GM19395 (cell line): ENCODE measurements around the gene ANGPTL7.
"Not testable (repeated sequence)": the region's sequence is repeated elsewhere in the genome, so short reads cannot be mapped to it uniquely, and the experiment has no call there.

Experiments used
- ATAC-seq: cut with Tn5 transposase; IDR thresholded peaks from one replicate; pipeline ENCODE4 v1.9.1; 2021; ENCODE audit warnings: mild to moderate bottlenecking, moderate library complexity; ENCODE audit not compliant: unreplicated experiment

Gene ANGPTL7, protein sequence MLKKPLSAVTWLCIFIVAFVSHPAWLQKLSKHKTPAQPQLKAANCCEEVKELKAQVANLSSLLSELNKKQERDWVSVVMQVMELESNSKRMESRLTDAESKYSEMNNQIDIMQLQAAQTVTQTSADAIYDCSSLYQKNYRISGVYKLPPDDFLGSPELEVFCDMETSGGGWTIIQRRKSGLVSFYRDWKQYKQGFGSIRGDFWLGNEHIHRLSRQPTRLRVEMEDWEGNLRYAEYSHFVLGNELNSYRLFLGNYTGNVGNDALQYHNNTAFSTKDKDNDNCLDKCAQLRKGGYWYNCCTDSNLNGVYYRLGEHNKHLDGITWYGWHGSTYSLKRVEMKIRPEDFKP

DNA sequence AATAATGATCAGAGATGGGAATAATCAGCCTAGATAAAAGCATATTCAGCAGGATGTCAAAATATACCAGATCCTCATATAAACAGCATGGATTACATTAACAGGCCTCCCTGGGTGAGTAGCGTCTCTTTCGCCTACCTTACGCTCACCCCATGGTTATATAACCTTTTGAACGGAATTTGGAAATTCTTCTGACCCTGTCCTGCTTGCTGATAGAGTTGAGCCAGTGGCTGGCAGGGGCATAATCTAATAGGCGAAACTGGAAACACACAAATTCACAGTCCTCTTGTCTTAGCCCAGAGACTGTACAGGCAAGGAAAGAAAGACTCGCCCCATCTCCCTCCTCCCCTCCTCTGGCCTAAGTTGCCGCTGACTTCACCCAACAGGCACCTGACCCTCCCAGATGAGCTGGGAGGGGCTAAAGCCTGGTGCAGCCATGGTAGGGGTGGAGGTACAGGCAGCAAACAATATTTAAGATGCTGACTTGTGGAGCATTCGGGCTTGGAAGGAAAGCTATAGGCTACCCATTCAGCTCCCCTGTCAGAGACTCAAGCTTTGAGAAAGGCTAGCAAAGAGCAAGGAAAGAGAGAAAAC, at the start of gene ANGPTL7:
TSS of gene ANGPTL7 (plus strand) at position 498 of the 594 bp plus-strand sequence. CDS start 225 bp downstream, outside the sequence.
- no peak for ATAC-seq

DNA sequence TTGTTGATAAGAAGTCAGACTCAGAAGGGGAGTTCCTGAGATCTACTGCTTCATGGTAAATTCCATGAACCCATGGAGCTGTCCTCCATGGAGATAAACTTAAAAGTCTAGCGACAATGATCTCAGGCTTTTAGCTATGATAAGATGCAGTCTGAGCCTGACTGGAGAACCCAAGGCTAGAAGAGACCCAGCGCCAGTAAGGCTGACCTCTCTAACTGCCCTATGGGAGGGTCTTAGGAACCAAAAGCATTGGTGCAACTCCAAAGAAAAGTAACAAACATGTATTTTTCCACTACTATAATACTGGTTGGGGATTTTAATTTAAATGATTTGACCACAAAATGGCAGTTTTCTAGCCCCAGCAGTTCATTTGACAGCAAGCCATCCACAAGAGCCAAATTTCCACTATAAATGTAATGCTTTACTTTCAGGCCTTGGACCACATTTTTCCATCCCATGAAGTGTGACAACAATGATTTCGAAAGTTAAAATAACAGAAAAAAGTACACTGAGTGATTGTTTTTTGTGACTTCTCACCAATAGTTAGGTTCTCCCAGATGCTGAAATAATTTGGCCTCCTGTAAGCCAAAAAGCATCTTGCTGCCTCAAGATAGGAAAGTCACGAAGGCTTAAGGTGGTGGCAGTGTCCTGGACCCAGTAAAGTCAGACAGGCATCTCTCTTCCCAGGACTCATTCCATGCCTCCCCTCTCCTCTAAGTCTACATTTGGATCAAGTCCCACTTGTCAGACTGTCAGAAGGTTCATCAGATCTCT, 46.4 kb upstream of the ANGPTL7 start:
- no peak for ATAC-seq

DNA sequence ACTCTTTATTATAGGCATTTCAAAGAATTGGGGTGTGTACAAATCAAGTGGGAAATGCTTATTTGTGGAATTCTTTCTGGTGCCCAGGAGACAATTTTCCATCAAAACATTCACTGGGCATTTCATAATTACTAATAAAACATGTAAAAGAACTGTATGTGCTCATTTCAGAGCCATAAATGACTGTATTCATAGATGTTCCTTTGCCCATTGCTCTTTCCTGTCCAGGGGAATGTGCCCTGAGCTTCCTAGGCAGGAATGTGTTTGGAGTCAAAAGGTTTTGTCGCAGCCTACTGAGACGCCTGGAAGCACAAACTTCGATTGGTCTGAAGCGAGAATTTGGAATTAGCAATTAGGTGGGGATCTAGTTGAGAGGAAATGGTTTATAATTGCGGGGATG, 45.8 kb upstream of the ANGPTL7 start:
- no peak for ATAC-seq

DNA sequence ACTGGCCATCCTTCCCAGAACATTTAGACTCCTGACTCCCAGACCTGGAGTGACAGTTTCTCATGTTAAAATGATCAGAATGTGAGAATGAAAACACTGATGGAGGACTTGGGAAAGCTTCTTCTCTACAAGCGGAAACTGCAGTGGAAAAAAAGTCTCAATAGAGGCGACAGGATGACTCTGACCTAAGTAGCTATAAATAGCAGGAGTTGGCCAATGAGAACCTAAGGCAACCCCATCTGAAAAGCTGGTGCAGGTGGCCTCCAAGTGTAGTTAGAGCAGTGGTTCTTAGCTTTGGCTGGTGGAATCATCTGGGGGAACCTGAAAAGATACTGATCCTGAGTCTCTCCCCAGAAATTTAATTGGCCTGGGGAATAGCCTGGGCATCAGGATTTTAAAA, 45.2 kb upstream of the ANGPTL7 start:
- ATAC-seq = no peak

DNA sequence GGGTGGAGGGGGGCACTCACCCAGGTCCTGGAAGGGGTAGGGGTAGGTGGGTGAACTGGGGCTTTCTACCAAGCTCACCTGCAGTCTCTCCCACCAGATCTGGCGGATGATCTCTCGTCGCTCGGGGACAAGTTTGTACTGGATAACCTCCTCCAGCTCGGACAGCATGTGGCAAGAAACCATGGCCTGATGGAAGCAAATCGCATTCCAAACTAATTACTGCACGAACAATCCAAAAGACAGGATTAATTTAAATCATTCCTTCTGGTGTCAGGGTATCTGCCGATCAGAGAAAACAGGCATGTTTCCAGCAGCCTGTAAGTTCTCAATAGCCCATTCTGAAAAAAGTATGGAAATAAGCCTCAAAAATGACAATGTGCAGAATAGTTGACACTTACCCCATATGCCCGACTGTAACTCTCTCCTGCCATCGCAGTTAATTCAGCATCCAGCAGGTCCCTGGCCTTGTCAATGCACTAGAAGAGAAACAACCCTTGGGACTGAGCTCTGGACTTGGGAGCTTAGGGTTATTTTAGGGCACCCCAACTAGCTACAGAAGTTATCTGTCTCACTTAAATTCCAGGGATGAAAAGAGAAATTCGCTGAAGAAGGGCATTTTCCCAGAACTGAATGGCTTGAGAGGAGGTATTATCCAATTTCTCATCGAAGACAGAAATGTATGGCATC, 44.4 kb upstream of the ANGPTL7 start:
- ATAC-seq = no peak

DNA sequence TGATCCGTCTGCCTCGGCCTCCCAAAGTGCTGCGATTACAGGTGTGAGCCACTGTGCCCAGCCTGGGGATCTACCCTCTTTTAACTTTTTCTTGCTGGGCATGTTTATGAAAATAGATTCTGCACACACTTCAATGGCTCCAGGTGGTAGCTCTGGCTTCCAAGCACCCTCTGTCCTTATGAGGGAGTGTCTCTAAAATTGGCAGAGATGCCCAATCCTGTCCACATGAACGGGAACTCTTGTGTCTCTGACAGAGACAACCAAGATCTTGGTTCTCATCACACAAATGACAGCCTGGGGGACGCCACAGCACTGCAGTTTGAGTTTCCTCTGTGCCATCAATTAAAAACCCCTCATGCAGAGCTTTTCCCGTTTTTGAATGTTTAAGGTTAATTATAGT, 43.4 kb upstream of the ANGPTL7 start:
- no peak for ATAC-seq

DNA sequence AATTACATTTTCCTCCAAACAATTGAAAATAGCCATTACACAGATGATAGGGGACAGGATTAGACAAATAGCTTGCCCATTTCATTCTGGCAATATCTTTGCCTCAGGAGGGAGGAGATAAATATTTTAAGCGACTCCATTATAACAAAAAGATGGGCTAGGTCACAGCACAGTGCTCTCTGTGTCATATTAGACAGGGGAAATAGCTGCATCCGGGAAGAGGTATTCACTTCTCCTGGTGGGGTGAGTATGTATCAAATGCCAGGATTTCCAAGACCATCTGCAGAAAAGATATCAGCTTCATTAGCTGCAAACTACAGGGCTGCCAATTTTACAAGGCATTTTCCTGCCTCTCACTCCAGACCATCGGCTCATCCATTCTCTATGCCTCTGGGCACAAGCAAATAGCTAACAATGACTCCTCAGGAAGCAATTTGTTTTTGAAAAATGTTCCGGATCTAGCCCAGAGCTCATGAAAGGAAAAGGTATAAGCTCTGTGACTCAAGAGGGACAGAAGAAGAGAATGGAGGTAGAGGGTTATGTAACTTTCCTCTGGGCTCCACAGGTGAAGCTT, 41.9 kb upstream of the ANGPTL7 start:
- no peak for ATAC-seq

DNA sequence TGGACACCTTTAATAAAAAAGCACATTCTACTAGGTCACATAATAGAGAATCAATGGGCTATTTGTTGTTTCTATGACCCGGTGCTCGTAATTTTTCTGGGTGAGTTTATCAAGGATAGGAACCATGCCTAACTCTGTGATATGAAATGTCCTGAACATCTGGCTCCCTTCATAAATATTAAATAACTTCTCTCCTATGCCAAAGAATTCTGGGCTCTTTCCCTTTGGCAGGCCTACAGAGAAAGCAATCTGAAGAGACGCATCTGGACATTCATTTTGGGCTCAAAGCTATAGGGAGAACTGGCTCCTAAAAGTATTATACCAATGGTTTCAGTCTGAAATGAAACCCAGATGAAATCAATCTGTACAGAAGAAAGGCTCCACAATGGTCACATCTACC, 38.8 kb upstream of the ANGPTL7 start:
- ATAC-seq = no peak

DNA sequence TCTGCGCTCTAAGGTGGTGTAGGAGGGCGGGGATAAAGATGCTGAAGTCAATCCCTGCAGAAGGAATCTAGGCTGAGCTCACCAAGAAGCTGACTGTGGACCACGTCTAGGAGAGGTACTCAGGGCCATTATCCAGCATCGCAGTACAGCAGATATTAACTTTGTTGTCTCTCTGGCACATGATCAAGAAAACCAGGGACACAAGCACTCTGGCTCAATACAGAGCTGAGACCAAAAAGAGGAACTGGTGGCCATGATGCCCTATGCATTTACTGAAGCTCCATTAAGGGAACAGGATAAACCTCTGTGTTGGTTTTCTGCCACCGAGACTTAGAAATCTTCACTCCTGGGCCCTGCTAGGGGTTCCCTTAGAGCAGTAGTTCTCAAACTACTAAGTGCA, 38.0 kb upstream of the ANGPTL7 start:
- ATAC-seq = no peak

DNA sequence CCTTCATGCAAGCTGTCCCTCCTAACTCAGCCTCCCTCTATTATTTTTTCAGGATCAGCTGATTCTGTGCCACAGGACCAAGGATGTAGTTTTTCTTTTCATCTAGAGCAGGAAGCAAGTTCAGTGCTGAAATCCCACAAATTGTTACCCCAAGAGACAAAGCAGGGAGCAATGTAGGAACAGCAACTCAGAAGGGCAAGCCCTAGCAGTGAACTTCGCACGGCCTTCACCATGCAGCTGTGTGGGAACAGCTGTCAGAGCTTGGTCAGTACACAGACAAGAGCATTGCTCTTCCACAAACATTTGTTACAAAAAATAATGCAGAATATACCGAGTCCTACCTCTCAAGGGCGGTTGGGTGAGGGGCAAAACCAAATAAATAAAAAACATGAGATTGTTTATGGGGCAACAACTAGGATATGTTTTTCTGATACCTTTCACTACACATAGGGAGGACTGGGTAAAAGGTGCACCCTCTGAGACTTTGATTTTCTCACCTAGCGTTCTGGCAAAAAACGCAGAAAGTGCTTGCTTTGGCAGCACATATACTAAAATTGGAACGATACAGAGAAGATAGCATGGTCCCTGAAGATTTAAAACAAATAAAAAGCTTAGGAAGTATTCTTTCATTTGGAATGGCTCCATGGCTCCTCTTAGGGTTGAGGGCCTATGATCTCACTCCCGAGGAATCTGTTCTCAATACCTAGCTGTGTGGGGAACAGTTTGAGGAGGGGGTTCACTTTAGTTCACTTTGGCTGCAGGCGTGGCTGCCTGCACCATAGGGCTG, 37.1 kb upstream of the ANGPTL7 start:
- ATAC-seq = no peak

DNA sequence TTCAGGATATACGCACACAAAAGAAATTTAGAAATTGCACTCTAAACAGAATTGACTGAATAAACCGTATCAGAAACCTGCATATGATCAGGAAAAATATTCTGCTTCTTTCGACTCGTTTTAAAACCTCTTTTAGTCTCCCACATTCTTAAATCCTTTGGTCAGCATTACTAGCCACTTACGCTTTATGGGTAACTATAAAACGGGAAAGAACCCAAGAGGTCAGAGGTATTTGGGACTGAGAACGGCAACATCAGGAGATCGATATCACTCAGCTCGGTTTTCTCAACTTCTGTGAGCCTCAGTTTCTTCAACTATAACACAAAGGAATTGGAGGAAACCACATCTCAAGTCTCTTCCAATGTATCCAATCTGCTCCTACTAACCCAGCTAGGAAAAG, 36.4 kb upstream of the ANGPTL7 start:
- ATAC-seq = no peak

DNA sequence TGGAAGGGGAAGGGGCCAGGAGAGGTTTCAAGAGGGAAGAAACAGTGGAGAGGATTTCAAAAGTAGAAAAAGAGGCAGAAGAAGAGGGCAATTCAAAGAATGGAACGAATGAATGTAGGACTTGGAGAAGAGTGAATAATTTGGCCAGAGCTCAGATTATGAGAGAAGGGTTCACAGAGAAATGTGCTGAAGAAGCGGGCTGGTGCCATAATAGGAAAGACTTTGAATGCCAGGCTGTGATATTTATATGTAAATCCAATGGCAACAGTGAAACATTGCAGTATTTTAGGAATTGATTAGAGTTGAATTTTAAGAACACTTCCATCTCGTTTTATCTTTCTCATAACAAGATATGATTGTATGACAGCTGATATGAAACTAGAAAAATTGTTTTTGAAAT, 36.0 kb upstream of the ANGPTL7 start:
- no peak for ATAC-seq

DNA sequence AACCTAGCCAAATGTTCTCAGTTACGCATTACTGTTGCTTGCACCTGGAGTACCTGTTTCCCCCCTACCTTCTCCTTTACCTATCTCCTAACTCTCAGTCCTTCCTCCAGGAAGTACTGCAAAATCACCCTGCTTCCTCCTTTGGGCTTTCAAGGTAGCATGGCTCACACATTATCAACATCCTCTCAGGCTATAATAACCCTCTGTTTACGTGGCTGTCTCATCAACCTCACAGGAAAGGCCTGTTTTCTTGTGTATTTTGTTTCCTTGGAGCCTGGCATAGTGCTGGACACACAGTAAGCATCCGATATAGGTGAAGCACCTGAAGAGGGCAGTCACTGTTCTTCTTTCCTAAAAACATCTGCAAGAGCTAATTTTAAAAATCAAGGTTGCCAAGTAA, 32.7 kb upstream of the ANGPTL7 start:
- no peak for ATAC-seq

DNA sequence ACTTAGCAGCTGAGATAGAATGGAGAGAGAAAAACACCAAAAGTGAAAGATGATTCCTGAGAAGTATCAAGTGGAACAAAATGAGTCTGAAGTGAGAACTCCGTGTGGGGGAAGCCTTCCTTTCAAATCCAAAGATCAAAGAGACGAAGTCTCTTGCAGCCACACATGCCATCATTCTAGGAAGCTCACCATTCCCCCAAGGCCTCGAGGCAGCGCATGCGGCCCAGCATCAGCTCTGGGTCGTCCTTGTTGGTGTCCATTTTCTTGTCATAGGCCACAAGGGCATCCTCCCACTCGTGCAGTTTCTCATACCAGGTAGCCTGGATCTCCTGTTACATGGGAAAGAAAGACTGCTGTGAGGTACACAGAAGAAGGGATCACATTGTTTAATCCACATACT, 32.2 kb upstream of the ANGPTL7 start:
- no peak for ATAC-seq

DNA sequence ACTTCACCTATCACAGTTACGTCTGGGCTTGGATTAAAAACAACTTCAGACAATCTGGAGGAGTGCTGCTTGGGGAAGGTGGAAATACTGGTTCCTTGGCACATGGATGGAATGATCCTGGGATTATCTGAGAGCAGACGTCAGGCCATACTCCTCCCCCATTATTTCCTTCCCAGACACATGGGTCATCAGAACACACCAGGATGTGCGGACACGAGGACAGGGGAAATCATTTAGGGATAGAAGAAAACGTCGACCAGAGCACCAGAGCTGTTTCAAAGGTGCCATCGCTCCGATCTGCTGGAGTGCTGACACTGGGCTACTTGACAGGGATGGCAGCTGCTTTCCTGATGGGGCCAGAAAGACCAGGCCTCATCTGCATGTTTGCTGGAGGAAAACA, 31.8 kb upstream of the ANGPTL7 start:
- ATAC-seq = no peak

DNA sequence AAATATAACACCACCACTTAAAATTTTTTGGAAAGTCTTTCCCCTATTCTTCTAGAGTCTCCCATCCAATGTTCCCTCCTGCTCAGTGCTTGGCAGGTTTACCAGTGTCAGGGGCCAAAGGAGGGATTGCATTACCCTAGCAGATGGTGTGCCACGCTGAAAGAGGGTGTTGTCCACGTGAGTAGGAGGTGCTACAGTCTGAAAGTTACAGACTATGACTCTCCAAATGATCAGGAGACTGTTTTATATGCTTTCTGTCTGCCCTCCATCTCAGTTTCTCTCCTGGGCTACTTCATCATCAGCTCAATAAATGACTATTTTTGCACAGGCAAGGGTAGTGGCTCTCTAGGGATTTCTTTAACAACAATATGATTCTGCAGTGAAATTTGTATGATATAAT, 31.3 kb upstream of the ANGPTL7 start:
- no peak for ATAC-seq

DNA sequence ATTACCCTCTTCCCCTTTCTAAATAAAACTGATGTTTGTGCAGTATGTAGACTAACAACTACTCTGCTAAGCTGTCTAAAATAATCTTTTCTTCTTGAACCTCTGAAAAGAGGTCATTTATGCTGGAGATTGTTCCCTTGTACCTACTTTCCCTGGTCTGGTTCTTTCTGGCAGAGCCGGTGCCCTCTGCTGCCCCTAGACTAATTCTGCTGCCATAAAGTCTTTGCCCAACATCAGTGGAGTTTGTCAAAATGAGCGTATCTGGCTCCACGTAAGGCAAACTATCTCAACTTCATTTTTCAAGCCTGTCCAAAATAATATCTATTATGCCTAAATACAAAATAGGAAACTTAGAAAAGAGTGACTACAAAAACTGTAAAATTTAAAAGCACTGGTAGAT, 30.9 kb upstream of the ANGPTL7 start:
- ATAC-seq = no peak

DNA sequence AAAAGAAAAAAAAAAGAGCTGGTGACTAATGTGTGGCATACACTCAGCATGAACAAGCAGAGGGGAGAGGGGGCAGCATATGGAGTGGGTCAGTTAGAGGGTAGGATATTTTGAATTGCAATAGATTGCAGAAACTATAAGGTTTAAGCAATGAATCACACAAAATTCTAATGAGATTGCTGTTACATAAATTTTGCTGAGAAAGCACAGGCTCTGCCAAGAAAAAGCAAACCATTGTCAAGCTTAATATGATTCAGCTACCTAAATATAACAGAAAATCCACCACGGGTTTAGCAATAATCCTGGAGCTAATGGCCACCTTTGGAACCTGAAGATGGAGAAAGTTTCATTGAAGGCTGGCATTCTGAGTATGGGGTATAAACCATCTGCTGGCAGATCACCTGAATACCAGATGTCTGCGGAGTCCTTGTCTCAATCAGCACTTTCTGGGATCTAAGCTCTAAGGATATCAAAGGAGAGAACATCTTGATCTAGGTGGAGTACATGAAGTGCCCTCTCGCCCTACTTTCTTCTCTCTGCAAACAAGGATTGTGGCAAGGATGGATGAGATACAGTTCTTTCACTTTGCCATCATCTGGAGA, 30.3 kb upstream of the ANGPTL7 start:
- no peak for ATAC-seq

DNA sequence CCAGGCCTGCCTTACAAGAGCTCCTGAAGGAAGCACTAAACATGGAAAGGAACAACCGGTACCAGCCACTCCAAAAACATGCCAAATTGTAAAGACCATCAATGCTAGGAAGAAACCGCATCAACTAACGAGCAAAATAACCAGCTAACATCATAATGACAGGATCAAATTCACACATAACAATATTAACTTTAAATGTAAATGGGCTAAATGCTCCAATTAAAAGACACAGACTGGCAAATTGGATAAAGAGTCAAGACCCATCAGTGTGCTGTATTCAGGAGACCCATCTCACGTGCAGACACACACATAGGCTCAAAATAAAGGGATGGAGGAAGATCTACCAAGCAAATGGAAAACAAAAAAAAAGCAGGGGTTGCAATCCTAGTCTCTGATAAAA, 26.4 kb upstream of the ANGPTL7 start:
- ATAC-seq = not testable (repeated sequence)

DNA sequence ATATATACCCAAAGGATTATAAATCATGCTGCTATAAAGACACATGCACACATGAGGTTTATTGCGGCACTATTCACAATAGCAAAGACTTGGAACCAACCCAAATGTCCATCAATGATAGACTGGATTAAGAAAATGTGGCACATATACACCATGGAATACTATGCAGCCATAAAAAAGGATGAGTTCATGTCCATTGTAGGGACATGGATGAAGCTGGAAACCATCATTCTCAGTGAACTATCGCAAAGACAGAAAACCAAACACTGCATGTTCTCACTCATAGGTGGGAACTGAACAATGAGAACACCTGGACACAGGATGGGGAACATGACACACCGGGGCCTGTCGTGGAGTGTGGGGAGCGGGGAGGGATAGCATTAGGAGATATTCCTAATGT, 22.4 kb upstream of the ANGPTL7 start:
- ATAC-seq = not testable (repeated sequence)
